ENCODE results near the gene OR8D2. TPM values are rescaled to one million over a fixed set of nuclear protein-coding genes. Genes with fewer than 3 reads are reported as not detected.

The OR8D2 gene
- total and polyA plus RNA-seq, 2 donors (not counting 1 experiment from before 2014, with no cell fraction given): not detected

GRCh38 chr11:124310721-124311120, 9.3 kb downstream of the OR8D2 start:
- H3K9me3 ChIP-seq (ENCODE audit: control insufficient read depth, insufficient read depth, low read depth, low read length): no peaks in the 10 kb centered on the region
- no peaks in the 10 kb centered on the region for H4K20me1 ChIP-seq (ENCODE audit: control insufficient read depth, extremely low read depth, insufficient read depth, low read length)
- peak in 1 of 2 donors; percentile 63 for DNase-seq (ENCODE audit: low read depth in 2 of 2)
- no peak overlapping the region for H3K4me3 ChIP-seq (replicated peaks in 1 of 4; ENCODE audit: control extremely low read depth in 1 of 4, insufficient read depth in 1 of 4, low read depth in 3 of 4, low read length in 4 of 4)
- H3K36me3 ChIP-seq (ENCODE audit: control insufficient read depth, insufficient read depth, low read length): no peaks in the 10 kb centered on the region
- no peaks in the 10 kb centered on the region for H3K79me2 ChIP-seq (ENCODE audit: control insufficient read depth, insufficient read depth, low read length)
- TF ChIP-seq EZH2 (IDR thresholded peaks at IDR 0.05; ENCODE audit: low read length, missing control alignments) (no peak), CTCF (conservative IDR thresholded peaks at IDR 0.05 in 1 of 2, IDR thresholded peaks at IDR 0.05 in 1 of 2; ENCODE audit: low read depth in 1 of 2, low read length in 2 of 2) (no peak)
- H3K4me1 ChIP-seq (ENCODE audit: control insufficient read depth, extremely low read depth, insufficient read depth, low read length): no peaks in the 10 kb centered on the region
- H3K9ac ChIP-seq (ENCODE audit: insufficient read depth, low read length): no peak overlapping the region
- H3K4me2 ChIP-seq (ENCODE audit: extremely low read depth, insufficient read depth, low read length): no peak overlapping the region
- no peaks in the 10 kb centered on the region for H3K27me3 ChIP-seq (ENCODE audit: control insufficient read depth, insufficient read depth, low read length)
- no peak overlapping the region for H3K27ac ChIP-seq (ENCODE audit: insufficient read depth, low read length)
- H2AFZ ChIP-seq (ENCODE audit: low read length): no peak overlapping the region

GRCh38 chr11:124307093-124307492, 12.9 kb downstream of the OR8D2 start:
- no peak overlapping the region for H2AFZ ChIP-seq (ENCODE audit: low read length)
- H4K20me1 ChIP-seq (ENCODE audit: control insufficient read depth, extremely low read depth, insufficient read depth, low read length): no peaks in the 10 kb centered on the region
- H3K27ac ChIP-seq (ENCODE audit: insufficient read depth, low read length): no peak overlapping the region
- no peak overlapping the region for H3K4me2 ChIP-seq (ENCODE audit: extremely low read depth, insufficient read depth, low read length)
- no peaks in the 10 kb centered on the region for H3K9me3 ChIP-seq (ENCODE audit: control insufficient read depth, insufficient read depth, low read depth, low read length)
- H3K9ac ChIP-seq (ENCODE audit: insufficient read depth, low read length): no peak overlapping the region
- TF ChIP-seq EZH2 (IDR thresholded peaks at IDR 0.05; ENCODE audit: low read length, missing control alignments): no peak
- no peak for TF ChIP-seq CTCF (conservative IDR thresholded peaks at IDR 0.05 in 1 of 2, IDR thresholded peaks at IDR 0.05 in 1 of 2; ENCODE audit: low read depth in 1 of 2, low read length in 2 of 2)
- DNase-seq (ENCODE audit: low read depth in 2 of 2): no peak
- H3K4me3 ChIP-seq (replicated peaks in 1 of 4; ENCODE audit: control extremely low read depth in 1 of 4, insufficient read depth in 1 of 4, low read depth in 3 of 4, low read length in 4 of 4): no peak overlapping the region
- no peaks in the 10 kb centered on the region for H3K36me3 ChIP-seq (ENCODE audit: control insufficient read depth, insufficient read depth, low read length)
- H3K79me2 ChIP-seq (ENCODE audit: control insufficient read depth, insufficient read depth, low read length): no peaks in the 10 kb centered on the region
- H3K27me3 ChIP-seq (ENCODE audit: control insufficient read depth, insufficient read depth, low read length): no peaks in the 10 kb centered on the region
- H3K4me1 ChIP-seq (ENCODE audit: control insufficient read depth, extremely low read depth, insufficient read depth, low read length): no peaks in the 10 kb centered on the region

GRCh38 chr11:124302347-124303125, 17.5 kb downstream of the OR8D2 start:
- no peak for TF ChIP-seq CTCF (conservative IDR thresholded peaks at IDR 0.05 in 1 of 2, IDR thresholded peaks at IDR 0.05 in 1 of 2; ENCODE audit: low read depth in 1 of 2, low read length in 2 of 2)
- TF ChIP-seq EZH2 (IDR thresholded peaks at IDR 0.05; ENCODE audit: low read length, missing control alignments): no peak
- H3K27ac ChIP-seq (ENCODE audit: insufficient read depth, low read length): no peak overlapping the region
- no peak for DNase-seq (ENCODE audit: low read depth in 2 of 2)
- H3K4me3 ChIP-seq (replicated peaks in 1 of 4; ENCODE audit: control extremely low read depth in 1 of 4, insufficient read depth in 1 of 4, low read depth in 3 of 4, low read length in 4 of 4): no peak overlapping the region
- H3K9ac ChIP-seq (ENCODE audit: insufficient read depth, low read length): no peak overlapping the region
- H3K4me1 ChIP-seq (ENCODE audit: control insufficient read depth, extremely low read depth, insufficient read depth, low read length): no peaks in the 10 kb centered on the region
- H3K27me3 ChIP-seq (ENCODE audit: control insufficient read depth, insufficient read depth, low read length): no peaks in the 10 kb centered on the region
- no peak overlapping the region for H2AFZ ChIP-seq (ENCODE audit: low read length)
- no peaks in the 10 kb centered on the region for H4K20me1 ChIP-seq (ENCODE audit: control insufficient read depth, extremely low read depth, insufficient read depth, low read length)
- H3K9me3 ChIP-seq (ENCODE audit: control insufficient read depth, insufficient read depth, low read depth, low read length): no peaks in the 10 kb centered on the region
- H3K79me2 ChIP-seq (ENCODE audit: control insufficient read depth, insufficient read depth, low read length): no peaks in the 10 kb centered on the region
- no peaks in the 10 kb centered on the region for H3K36me3 ChIP-seq (ENCODE audit: control insufficient read depth, insufficient read depth, low read length)
- H3K4me2 ChIP-seq (ENCODE audit: extremely low read depth, insufficient read depth, low read length): no peak overlapping the region
